ENCODE measurements around the gene PFKP.

PFKP gene

GRCh38 chr10:3067118-3067858 is at the start of gene PFKP (continued):
- TF ChIP-seq ZNF561 (tag by site-specific recombination; IDR thresholded peaks at IDR 0.05; ENCODE audit: borderline replicate concordance) = 0 out of 2 replicates have a peak, but pooled peaks have one; percentile 44
- 0 out of 2 replicates have a peak, but pooled peaks have one; percentile 21 for TF ChIP-seq YY2 (tag by site-specific recombination; IDR thresholded peaks at IDR 0.05)
- TF ChIP-seq, protein P1, sequence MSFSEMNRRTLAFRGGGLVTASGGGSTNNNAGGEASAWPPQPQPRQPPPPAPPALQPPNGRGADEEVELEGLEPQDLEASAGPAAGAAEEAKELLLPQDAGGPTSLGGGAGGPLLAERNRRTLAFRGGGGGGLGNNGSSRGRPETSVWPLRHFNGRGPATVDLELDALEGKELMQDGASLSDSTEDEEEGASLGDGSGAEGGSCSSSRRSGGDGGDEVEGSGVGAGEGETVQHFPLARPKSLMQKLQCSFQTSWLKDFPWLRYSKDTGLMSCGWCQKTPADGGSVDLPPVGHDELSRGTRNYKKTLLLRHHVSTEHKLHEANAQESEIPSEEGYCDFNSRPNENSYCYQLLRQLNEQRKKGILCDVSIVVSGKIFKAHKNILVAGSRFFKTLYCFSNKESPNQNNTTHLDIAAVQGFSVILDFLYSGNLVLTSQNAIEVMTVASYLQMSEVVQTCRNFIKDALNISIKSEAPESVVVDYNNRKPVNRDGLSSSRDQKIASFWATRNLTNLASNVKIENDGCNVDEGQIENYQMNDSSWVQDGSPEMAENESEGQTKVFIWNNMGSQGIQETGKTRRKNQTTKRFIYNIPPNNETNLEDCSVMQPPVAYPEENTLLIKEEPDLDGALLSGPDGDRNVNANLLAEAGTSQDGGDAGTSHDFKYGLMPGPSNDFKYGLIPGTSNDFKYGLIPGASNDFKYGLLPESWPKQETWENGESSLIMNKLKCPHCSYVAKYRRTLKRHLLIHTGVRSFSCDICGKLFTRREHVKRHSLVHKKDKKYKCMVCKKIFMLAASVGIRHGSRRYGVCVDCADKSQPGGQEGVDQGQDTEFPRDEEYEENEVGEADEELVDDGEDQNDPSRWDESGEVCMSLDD (tag by site-specific recombination; IDR thresholded peaks at IDR 0.05) = peak; percentile 90; the same call in 1 of the 2 replicates
- peak; percentile 50; the same call in 1 of the 2 replicates for TF ChIP-seq SP7 (tag by site-specific recombination; IDR thresholded peaks at IDR 0.05)
- TF ChIP-seq ZSCAN23 (tag by site-specific recombination; IDR thresholded peaks at IDR 0.05) = no peak
- peak; percentile 76; the same call in 1 of the 2 replicates for TF ChIP-seq ZNF341 (tag by site-specific recombination; IDR thresholded peaks at IDR 0.05; ENCODE audit: low read depth)
- TF ChIP-seq ZIC2 (tag by site-specific recombination; IDR thresholded peaks at IDR 0.05) = peak; percentile 79
- peak; percentile 77 for TF ChIP-seq ZEB2 (tag by site-specific recombination; IDR thresholded peaks at IDR 0.05)
- peak; percentile 19; the same call in 1 of the 2 replicates for TF ChIP-seq IKZF3 (tag by site-specific recombination; IDR thresholded peaks at IDR 0.05)
- TF ChIP-seq ZBTB20 (tag by site-specific recombination; IDR thresholded peaks at IDR 0.05) = peak; percentile 96
- TF ChIP-seq KLF9 (tag by site-specific recombination; IDR thresholded peaks at IDR 0.05; ENCODE audit: low read depth) = 0 out of 2 replicates have a peak, but pooled peaks have one; percentile 6
- 0 out of 2 replicates have a peak, but pooled peaks have one; percentile 33 for TF ChIP-seq YY1 (tag by site-specific recombination; IDR thresholded peaks at IDR 0.05)
- 0 out of 2 replicates have a peak, but pooled peaks have one; percentile 38 for TF ChIP-seq ZNF391 (tag by site-specific recombination; IDR thresholded peaks at IDR 0.05; ENCODE audit: borderline replicate concordance, low read depth)
- TF ChIP-seq KLF10 (tag by site-specific recombination; IDR thresholded peaks at IDR 0.05) = peak; percentile 84
- peak; percentile 36; the same call in 1 of the 2 replicates for TF ChIP-seq ZNF837 (tag by site-specific recombination; IDR thresholded peaks at IDR 0.05)
- TF ChIP-seq, protein P2, sequence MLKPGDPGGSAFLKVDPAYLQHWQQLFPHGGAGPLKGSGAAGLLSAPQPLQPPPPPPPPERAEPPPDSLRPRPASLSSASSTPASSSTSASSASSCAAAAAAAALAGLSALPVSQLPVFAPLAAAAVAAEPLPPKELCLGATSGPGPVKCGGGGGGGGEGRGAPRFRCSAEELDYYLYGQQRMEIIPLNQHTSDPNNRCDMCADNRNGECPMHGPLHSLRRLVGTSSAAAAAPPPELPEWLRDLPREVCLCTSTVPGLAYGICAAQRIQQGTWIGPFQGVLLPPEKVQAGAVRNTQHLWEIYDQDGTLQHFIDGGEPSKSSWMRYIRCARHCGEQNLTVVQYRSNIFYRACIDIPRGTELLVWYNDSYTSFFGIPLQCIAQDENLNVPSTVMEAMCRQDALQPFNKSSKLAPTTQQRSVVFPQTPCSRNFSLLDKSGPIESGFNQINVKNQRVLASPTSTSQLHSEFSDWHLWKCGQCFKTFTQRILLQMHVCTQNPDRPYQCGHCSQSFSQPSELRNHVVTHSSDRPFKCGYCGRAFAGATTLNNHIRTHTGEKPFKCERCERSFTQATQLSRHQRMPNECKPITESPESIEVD (tag by site-specific recombination; IDR thresholded peaks at IDR 0.05) = no peak
- TF ChIP-seq, protein P3, sequence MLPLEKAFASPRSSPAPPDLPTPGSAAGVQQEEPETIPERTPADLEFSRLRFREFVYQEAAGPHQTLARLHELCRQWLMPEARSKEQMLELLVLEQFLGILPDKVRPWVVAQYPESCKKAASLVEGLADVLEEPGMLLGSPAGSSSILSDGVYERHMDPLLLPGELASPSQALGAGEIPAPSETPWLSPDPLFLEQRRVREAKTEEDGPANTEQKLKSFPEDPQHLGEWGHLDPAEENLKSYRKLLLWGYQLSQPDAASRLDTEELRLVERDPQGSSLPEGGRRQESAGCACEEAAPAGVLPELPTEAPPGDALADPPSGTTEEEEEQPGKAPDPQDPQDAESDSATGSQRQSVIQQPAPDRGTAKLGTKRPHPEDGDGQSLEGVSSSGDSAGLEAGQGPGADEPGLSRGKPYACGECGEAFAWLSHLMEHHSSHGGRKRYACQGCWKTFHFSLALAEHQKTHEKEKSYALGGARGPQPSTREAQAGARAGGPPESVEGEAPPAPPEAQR (tag by site-specific recombination; IDR thresholded peaks at IDR 0.05) = no peak
- TF ChIP-seq BCL11B (tag by site-specific recombination; IDR thresholded peaks at IDR 0.05; ENCODE audit: low read depth) = peak; percentile 49; the same call in 1 of the 2 replicates
- TF ChIP-seq KLF16 (tag by site-specific recombination; IDR thresholded peaks at IDR 0.05) = peak; percentile 30; the same call in 1 of the 2 replicates
- TF ChIP-seq ZNF623 (tag by site-specific recombination; IDR thresholded peaks at IDR 0.05) = no peak
- TF ChIP-seq, protein P4, sequence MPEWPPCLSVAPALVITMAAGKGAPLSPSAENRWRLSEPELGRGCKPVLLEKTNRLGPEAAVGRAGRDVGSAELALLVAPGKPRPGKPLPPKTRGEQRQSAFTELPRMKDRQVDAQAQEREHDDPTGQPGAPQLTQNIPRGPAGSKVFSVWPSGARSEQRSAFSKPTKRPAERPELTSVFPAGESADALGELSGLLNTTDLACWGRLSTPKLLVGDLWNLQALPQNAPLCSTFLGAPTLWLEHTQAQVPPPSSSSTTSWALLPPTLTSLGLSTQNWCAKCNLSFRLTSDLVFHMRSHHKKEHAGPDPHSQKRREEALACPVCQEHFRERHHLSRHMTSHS (tag by site-specific recombination; IDR thresholded peaks at IDR 0.05) = no peak
- TF ChIP-seq ZNF274 (IDR thresholded peaks at IDR 0.05; ENCODE audit: low read length) = no peak
- TF ChIP-seq ZNF274 (tag by site-specific recombination; IDR thresholded peaks at IDR 0.05; ENCODE audit: borderline replicate concordance) = no peak
- TF ChIP-seq ZNF521 (tag by site-specific recombination; IDR thresholded peaks at IDR 0.05) = no peak
- no peak for TF ChIP-seq ZNF843 (tag by site-specific recombination; IDR thresholded peaks at IDR 0.05)
- TF ChIP-seq, protein P5, sequence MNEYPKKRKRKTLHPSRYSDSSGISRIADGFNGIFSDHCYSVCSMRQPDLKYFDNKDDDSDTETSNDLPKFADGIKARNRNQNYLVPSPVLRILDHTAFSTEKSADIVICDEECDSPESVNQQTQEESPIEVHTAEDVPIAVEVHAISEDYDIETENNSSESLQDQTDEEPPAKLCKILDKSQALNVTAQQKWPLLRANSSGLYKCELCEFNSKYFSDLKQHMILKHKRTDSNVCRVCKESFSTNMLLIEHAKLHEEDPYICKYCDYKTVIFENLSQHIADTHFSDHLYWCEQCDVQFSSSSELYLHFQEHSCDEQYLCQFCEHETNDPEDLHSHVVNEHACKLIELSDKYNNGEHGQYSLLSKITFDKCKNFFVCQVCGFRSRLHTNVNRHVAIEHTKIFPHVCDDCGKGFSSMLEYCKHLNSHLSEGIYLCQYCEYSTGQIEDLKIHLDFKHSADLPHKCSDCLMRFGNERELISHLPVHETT (tag by site-specific recombination; IDR thresholded peaks at IDR 0.05) = 0 out of 2 replicates have a peak, but pooled peaks have one; percentile 30
- peak; percentile 90 for TF ChIP-seq SCRT2 (tag by site-specific recombination; IDR thresholded peaks at IDR 0.05)
- TF ChIP-seq ZNF580 (tag by site-specific recombination; IDR thresholded peaks at IDR 0.05) = no peak
- peak; percentile 95 for TF ChIP-seq ZNF335 (tag by site-specific recombination; conservative IDR thresholded peaks at IDR 0.05)
- TF ChIP-seq, protein P6, sequence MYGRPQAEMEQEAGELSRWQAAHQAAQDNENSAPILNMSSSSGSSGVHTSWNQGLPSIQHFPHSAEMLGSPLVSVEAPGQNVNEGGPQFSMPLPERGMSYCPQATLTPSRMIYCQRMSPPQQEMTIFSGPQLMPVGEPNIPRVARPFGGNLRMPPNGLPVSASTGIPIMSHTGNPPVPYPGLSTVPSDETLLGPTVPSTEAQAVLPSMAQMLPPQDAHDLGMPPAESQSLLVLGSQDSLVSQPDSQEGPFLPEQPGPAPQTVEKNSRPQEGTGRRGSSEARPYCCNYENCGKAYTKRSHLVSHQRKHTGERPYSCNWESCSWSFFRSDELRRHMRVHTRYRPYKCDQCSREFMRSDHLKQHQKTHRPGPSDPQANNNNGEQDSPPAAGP (tag by site-specific recombination; IDR thresholded peaks at IDR 0.05) = peak; percentile 72
- no peak for TF ChIP-seq ZNF473 (tag by site-specific recombination; IDR thresholded peaks at IDR 0.05)

Measured in HEK293 (cell line).